Gastroesophageal sphincter (tissue), 3 donors: Measurements from ENCODE around the gene SMIM35.

Experiments
- EP300 ChIP-seq: sonication (generic); formaldehyde crosslinking; IDR thresholded peaks from one replicate; pipeline ENCODE4 v1.6.1; 2017; ENCODE audit warnings: antibody characterized with exemption, mild to moderate bottlenecking
- POLR2A ChIP-seq, 2 donors: fragments of 450-650 bp; IDR thresholded peaks; one replicate each; pipeline ENCODE4 v1.6.1; 2017; ENCODE audit warnings: antibody characterized with exemption in 2 of 2, mild to moderate bottlenecking in 2 of 2, moderate library complexity in 1 of 2
- TF ChIP-seq, protein P1 (sequence below), 4 experiments: fragments of 200-600 bp in 2 of 4; fragments of 450-650 bp in 2 of 4; sonication (generic) in 1 of 4; IDR thresholded peaks; one replicate each; pipeline ENCODE4 v1.5.1; 2017 to 2019; ENCODE audit warnings: antibody characterized with exemption in 4 of 4, mild to moderate bottlenecking in 2 of 4, moderate library complexity in 2 of 4

DNA sequence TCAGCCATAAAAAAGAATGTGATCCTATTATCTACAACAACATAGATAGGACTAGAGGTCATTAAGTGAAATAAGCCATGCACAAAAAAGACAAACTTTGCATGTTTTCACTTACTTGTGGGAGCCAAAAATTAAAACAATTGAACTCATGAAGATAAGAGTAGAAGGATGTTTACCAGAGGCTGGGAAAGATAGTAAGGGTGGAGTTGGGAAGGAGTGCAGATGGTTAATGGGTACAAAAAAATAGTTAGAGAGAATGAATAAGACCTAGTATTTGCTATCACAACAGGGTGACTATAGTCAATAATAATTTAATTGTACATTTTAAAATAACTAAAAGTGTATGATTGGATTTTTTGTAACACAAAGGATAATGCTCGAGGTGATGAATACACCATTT lies 127.8 kb downstream of the SMIM35 start:
- no peak for TF ChIP-seq POLR2A (IDR thresholded peaks at IDR 0.05)
- TF ChIP-seq, protein P1, sequence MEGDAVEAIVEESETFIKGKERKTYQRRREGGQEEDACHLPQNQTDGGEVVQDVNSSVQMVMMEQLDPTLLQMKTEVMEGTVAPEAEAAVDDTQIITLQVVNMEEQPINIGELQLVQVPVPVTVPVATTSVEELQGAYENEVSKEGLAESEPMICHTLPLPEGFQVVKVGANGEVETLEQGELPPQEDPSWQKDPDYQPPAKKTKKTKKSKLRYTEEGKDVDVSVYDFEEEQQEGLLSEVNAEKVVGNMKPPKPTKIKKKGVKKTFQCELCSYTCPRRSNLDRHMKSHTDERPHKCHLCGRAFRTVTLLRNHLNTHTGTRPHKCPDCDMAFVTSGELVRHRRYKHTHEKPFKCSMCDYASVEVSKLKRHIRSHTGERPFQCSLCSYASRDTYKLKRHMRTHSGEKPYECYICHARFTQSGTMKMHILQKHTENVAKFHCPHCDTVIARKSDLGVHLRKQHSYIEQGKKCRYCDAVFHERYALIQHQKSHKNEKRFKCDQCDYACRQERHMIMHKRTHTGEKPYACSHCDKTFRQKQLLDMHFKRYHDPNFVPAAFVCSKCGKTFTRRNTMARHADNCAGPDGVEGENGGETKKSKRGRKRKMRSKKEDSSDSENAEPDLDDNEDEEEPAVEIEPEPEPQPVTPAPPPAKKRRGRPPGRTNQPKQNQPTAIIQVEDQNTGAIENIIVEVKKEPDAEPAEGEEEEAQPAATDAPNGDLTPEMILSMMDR (IDR thresholded peaks at IDR 0.05), result no peak
- no peak for TF ChIP-seq EP300
